Measurements from ENCODE around the gene ADAMTS16.

DNA sequence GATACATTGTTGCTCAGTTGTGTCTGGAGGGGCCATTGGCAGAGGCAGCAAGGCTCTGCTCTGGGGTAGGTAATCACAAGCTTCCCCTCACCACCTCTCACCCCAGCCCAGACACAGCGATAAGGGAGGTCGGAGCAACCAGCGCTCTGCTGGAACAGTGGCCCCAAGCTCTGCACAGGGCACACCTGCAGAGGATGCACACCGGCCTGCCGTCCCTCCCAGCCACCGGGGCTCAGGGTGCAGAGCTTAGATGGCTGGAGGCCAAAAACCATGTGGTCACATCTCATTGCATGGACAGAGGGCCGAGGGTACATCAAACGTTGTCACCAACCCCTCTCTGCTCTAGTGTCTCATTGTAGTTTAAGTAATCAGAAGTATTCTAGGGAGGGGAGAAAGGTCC lies 187.0 kb downstream of the ADAMTS16 start:
- no peak for TF ChIP-seq CTCF (IDR thresholded peaks at IDR 0.05)
- TF ChIP-seq POLR2AphosphoS5 (IDR thresholded peaks at IDR 0.05) = no peak
- no peak for TF ChIP-seq POLR2A (IDR thresholded peaks at IDR 0.05)
- TF ChIP-seq EP300 (IDR thresholded peaks at IDR 0.05) = no peak
